CD4-positive, alpha-beta memory T cell (primary cell): Measurements from ENCODE around the gene KRT32. TPM values are rescaled to one million over a fixed set of nuclear protein-coding genes. Genes with fewer than 3 reads are reported as not detected.
A peak's percentile ranks its signal among the peaks of the same experiment; 100 is the strongest.

Source experiments
- CTCF ChIA-PET: fragments of 350-600 bp; sonication (Branson Sonifier 250); formaldehyde crosslinking; loops from one replicate; lab custom pipeline; 2021; ENCODE audit warnings: inconsistent platforms; ENCODE audit not compliant: partially characterized antibody; lab: Charles Lee
- POLR2A ChIA-PET: fragments of 350-600 bp; sonication (Branson Sonifier 250); formaldehyde crosslinking; loops from one replicate; lab custom pipeline; 2021; ENCODE audit not compliant: partially characterized antibody; lab: Charles Lee
- DNase-seq, 5 donors: peaks; one replicate each; pipeline versions ENCODE4 v3.0.0 to v3.0.0-alpha.2; 2020 to 2022; ENCODE audit warnings: mixed read lengths in 1 of 5
- H3K27ac ChIP-seq: one replicate; pipeline ENCODE4 v1.7.0; 2013; ENCODE audit warnings: low read depth, low read length
- H3K27me3 ChIP-seq: 2 replicates; pipeline ENCODE4 v1.7.0; 2013; ENCODE audit warnings: mild to moderate bottlenecking, low read length, moderate library complexity; ENCODE audit not compliant: insufficient read depth
- H3K36me3 ChIP-seq: 2 replicates; pipeline ENCODE4 v1.7.0; 2013; ENCODE audit warnings: mild to moderate bottlenecking, low read length, moderate library complexity; ENCODE audit not compliant: insufficient read depth
- H3K4me1 ChIP-seq: 2 replicates; pipeline ENCODE4 v1.7.0; 2013; ENCODE audit warnings: mild to moderate bottlenecking, low read length, moderate library complexity; ENCODE audit not compliant: insufficient read depth
- H3K4me3 ChIP-seq, 2 donors: one replicate each; pipeline ENCODE4 v1.7.0; 2013; ENCODE audit warnings: low read length in 2 of 2, mild to moderate bottlenecking in 1 of 2
- H3K9me3 ChIP-seq, 2 donors: one replicate each; pipeline ENCODE4 v1.7.0; 2013; ENCODE audit warnings: low read length in 2 of 2, control low read depth in 1 of 2; ENCODE audit not compliant: control insufficient read depth in 1 of 2
- H3K27ac Mint-ChIP-seq, 7 donors: one replicate each; pipeline ENCODE4 v1.8.0; 2020 to 2021; ENCODE audit warnings: mixed read lengths in 7 of 7, mild to moderate bottlenecking in 6 of 7, inconsistent platforms in 3 of 7, moderate library complexity in 3 of 7
- H3K27me3 Mint-ChIP-seq, 2 donors: one replicate each; pipeline ENCODE4 v1.8.0; 2020 to 2021; ENCODE audit warnings: mixed read lengths in 2 of 2
- H3K36me3 Mint-ChIP-seq, 2 donors: one replicate each; pipeline ENCODE4 v1.8.0; 2020 to 2021; ENCODE audit warnings: mixed read lengths in 2 of 2, inconsistent platforms in 1 of 2, mild to moderate bottlenecking in 1 of 2
- H3K4me1 Mint-ChIP-seq, 4 donors: one replicate each; pipeline ENCODE4 v1.8.0; 2020 to 2021; ENCODE audit warnings: mixed read lengths in 4 of 4, mild to moderate bottlenecking in 1 of 4
- H3K4me3 Mint-ChIP-seq, 8 donors: one replicate each; pipeline ENCODE4 v1.8.0; 2020 to 2021; ENCODE audit warnings: mixed read lengths in 8 of 8, mild to moderate bottlenecking in 7 of 8, moderate library complexity in 6 of 8, inconsistent platforms in 3 of 8
- H3K9me3 Mint-ChIP-seq, 8 donors: one replicate each; pipeline ENCODE4 v1.8.0; 2020 to 2021; ENCODE audit warnings: mixed read lengths in 8 of 8, mild to moderate bottlenecking in 5 of 8, inconsistent platforms in 3 of 8, moderate library complexity in 1 of 8
- intact Hi-C: fragments of 100-400 bp; cut with micrococcal nuclease; formaldehyde crosslinking; loops from one replicate; pipeline ENCODE4 v1.15.1; 2023
- polyA plus RNA-seq, 2 donors: library from polyadenylated mRNA; unstranded; fragments of 300-500 nt; fragmentation: Illumina TruSeq; gene quantifications; one replicate each; pipeline ENCODE4 v1.2.3, GENCODE V29; 2021
- total RNA-seq, 2 experiments: library from RNA; stranded (reverse); gene quantifications; one replicate each; pipeline ENCODE4 v1.2.3, GENCODE V29; 2021

The KRT32 gene
- not detected for total RNA-seq
- not detected for polyA plus RNA-seq

DNA sequence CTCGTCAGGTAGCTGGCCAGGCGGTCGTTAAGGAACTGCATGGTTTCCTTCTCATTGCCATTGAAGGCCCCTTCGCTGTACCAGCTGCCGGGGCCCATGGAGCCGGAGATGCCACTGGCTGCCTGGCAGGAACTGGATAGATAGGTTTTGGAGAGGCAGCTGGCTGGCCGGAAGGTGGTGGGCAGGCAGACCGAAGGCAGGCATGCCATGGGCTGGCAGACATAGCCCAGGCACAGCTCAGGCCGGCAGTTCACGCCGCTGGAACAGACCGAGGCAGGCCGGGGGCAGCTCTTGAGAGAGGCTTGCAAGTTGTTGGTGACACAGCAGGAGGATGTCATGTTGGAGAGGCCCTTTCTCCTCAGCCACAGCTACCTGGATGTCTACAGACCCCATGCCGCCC is at the start of gene KRT32:
TSS of gene KRT32 (minus strand) at position 399 of the 400 bp plus-strand sequence. CDS start at position 338, 61 bp downstream.
- Mint-ChIP-seq H3K36me3 (no peaks in the 10 kb centered on the region), H3K4me1 (no peaks in the 10 kb centered on the region), H3K27me3 (no peaks in the 10 kb centered on the region), H3K27ac (no peak within 1 kb of the TSS), H3K4me3 (no peak within 1 kb of the TSS), H3K9me3 (peaks cover 0 to 14% (median 8%) of the 10 kb centered on the region in 8 donors)
- no peak for DNase-seq
- Histone ChIP-seq H3K27me3 (no peaks in the 10 kb centered on the region), H3K9me3 (no peaks in the 10 kb centered on the region), H3K4me3 (no peak within 1 kb of the TSS), H3K4me1 (no peaks in the 10 kb centered on the region), H3K36me3 (no peaks in the 10 kb centered on the region), H3K27ac (no peak within 1 kb of the TSS)
- ChIA-PET POLR2A (no interaction called here), CTCF (interaction anchor here (1.5 kb wide), 1 partner anchor 11 kb away, joined by 4 read pairs; no protein-coding TSS in a partner anchor)
- intact Hi-C loops = no loop called here

DNA sequence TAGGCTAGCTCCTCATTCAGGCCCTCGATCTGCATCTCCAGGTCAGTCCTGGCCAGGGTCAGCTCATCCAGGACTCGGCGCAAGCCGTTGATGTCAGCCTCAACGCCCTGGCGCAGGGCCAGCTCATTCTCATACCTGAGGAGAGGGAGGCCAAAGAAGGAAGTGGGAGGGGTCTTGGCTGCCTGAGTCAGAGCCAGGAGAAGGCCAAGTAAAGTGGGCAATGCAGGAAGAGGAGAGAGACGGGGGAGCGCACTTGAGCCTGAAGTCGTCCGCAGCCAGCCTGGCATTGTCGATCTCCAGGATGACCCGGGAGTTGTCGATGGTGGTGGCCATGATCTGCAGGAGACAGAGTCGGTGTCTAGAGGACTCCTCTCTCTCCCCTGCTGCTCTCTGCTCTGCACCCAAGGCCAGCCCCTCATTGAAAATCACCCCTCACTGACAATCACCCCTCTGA is 49.7 kb upstream of the KRT32 start:
- Mint-ChIP-seq H3K36me3 (no peaks in the 10 kb centered on the region), H3K27me3 (peaks cover 2 to 4% of the 10 kb centered on the region in 2 donors), H3K4me1 (no peaks in the 10 kb centered on the region), H3K4me3 (no peak overlapping the region), H3K27ac (no peak overlapping the region), H3K9me3 (peaks cover 0 to 1% (median 0%) of the 10 kb centered on the region in 8 donors)
- Histone ChIP-seq H3K4me1 (no peaks in the 10 kb centered on the region), H3K4me3 (no peak overlapping the region), H3K9me3 (no peaks in the 10 kb centered on the region), H3K36me3 (no peaks in the 10 kb centered on the region), H3K27ac (no peak overlapping the region), H3K27me3 (no peaks in the 10 kb centered on the region)
- DNase-seq = no peak
- CTCF ChIA-PET = interaction anchor here (1.5 kb wide), 1 partner anchor 32 kb away, joined by 3 read pairs; no protein-coding TSS in a partner anchor
- POLR2A ChIA-PET = no interaction called here
- intact Hi-C loops = no loop called here

DNA sequence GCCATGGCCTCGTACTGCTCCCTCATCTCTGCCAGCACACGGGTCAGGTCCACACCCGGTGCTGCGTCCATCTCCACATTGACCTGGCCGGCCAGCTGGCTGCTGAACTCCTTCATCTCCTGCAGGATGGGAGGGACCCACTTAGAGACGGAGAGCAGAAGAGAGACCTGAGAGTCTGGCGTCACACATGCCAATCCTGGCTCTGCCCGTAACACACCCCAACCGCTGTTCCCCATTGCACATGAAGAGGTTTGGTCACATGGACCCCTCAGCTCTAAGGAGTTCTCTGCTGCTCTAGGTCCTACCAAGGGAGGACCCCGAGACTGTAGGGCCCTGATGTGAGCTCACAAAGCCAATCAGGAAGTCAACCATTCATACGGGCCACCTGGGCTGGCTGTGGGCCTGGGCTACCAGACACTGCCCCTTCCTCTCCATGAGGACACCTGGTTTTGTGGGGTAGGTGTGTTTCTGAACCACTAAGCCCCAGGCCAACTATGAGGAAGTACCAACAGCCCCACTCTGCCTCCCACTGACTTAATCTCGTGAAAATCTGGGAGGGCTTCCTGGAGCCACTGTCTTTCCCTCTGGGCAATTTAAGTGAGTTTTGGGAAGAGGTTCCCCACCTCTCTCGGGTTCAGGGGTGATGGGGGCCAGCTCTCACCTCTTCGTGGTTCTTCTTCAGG is 49.1 kb upstream of the KRT32 start:
- H3K4me3 ChIP-seq = no peak overlapping the region
- Mint-ChIP-seq H3K4me1 (no peaks in the 10 kb centered on the region), H3K27ac (no peak overlapping the region), H3K27me3 (peaks cover 2 to 4% of the 10 kb centered on the region in 2 donors), H3K36me3 (no peaks in the 10 kb centered on the region), H3K9me3 (peaks cover 0 to 1% (median 0%) of the 10 kb centered on the region in 8 donors), H3K4me3 (no peak overlapping the region)
- H3K27ac ChIP-seq = no peak overlapping the region
- H3K36me3 ChIP-seq = no peaks in the 10 kb centered on the region
- DNase-seq = no peak
- no peaks in the 10 kb centered on the region for H3K4me1 ChIP-seq
- no peaks in the 10 kb centered on the region for H3K9me3 ChIP-seq
- POLR2A ChIA-PET = no interaction called here
- no peaks in the 10 kb centered on the region for H3K27me3 ChIP-seq
- CTCF ChIA-PET = interaction anchor here (1.5 kb wide), 1 partner anchor 33 kb away, joined by 3 read pairs; no protein-coding TSS in a partner anchor
- intact Hi-C loops = no loop called here

DNA sequence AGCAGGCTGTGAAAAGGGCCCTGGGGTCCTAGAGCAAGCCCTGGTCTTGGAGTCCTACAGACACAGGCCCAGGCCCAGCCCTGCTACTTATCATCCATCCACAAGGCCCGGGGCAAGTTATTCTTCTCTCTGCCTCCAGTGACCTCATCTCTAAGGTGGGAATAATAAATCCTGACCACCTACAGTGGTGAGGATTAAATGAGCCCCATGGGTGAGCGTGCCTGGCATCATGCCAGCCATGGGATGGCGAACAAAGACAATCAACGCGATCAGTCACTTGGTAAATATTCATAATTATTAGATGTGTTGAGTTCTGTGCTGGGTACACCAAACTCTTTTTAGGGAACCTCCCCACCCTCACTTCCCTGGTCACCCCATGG is 46.0 kb upstream of the KRT32 start:
- H3K27ac ChIP-seq = no peak overlapping the region
- H3K4me1 Mint-ChIP-seq = no peaks in the 10 kb centered on the region
- intact Hi-C loops = no loop called here

DNA sequence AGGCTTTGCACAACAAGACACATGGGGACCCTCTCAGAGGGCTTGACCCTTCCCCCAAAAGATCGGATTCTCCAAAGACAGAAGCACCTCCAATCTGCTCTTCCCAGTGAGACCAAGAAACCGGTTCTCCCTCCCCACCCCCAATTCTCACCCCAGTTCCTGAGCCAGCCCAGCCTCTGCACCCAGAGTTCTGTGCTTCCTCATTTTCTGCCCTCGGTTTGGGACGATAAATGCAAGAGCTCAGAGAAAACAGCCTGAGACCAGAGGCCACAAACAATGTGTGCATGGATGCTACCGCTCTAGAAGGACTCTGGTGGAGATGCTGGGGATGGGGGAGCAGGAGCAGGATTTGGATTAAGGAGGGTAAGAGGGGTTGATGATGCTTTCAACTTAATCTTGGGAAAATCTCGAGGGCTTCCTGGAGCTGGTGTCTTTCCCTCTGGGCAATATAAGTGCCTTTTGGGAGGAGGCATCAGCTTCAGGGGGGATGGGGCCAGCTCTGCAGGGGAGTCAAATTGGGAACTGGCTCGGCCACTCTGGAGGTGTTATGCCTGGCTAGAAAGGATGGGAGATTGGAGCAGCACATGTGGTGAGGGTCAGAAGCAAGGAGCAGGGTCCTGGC is 45.5 kb upstream of the KRT32 start:
- no peak for DNase-seq
- H3K36me3 ChIP-seq = no peaks in the 10 kb centered on the region
- H3K4me1 ChIP-seq = no peaks in the 10 kb centered on the region
- no peak overlapping the region for H3K27ac ChIP-seq
- Mint-ChIP-seq H3K4me3 (no peak overlapping the region), H3K4me1 (no peaks in the 10 kb centered on the region), H3K36me3 (no peaks in the 10 kb centered on the region), H3K27me3 (peaks cover 0 to 2% of the 10 kb centered on the region in 2 donors), H3K27ac (peak overlapping the region in 1 of 7 donors; percentile 68), H3K9me3 (peaks cover 0 to 1% (median 0%) of the 10 kb centered on the region in 8 donors)
- no peaks in the 10 kb centered on the region for H3K27me3 ChIP-seq
- POLR2A ChIA-PET = no interaction called here
- H3K4me3 ChIP-seq = no peak overlapping the region
- intact Hi-C loops = no loop called here
- no peaks in the 10 kb centered on the region for H3K9me3 ChIP-seq
- CTCF ChIA-PET = no interaction called here

More for the DNA sequence above, 46.0 kb upstream of the KRT32 start:
- H3K27me3 ChIP-seq = no peaks in the 10 kb centered on the region
- no peak overlapping the region for H3K4me3 ChIP-seq
- ChIA-PET CTCF (no interaction called here), POLR2A (no interaction called here)
- H3K27me3 Mint-ChIP-seq = peaks cover 0 to 2% of the 10 kb centered on the region in 2 donors
- H3K9me3 Mint-ChIP-seq = peaks cover 0 to 1% (median 0%) of the 10 kb centered on the region in 8 donors
- no peaks in the 10 kb centered on the region for H3K4me1 ChIP-seq
- no peaks in the 10 kb centered on the region for H3K36me3 Mint-ChIP-seq
- H3K36me3 ChIP-seq = no peaks in the 10 kb centered on the region
- no peak for DNase-seq
- peak overlapping the region in 1 of 7 donors; percentile 23 for H3K27ac Mint-ChIP-seq
- no peak overlapping the region for H3K4me3 Mint-ChIP-seq
- H3K9me3 ChIP-seq = no peaks in the 10 kb centered on the region

DNA sequence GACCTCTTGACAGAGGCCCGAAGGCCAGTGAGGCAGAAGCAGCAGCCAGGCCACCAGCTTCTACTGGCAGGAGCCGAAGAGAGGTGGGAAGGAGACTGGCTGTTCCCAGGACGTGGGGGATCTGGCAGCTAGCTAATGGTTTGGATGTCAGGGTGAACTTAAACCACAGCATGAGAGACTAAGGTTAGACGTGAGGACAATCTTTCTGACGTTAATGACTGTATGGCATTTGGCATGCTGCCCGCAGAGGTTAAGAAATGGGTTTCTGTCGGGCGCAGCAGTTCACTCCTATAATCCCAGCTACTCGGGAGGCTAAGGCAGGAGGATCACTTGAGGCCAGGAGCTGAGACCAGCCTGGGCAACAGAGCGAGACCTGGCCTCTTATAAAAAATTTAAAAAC is 44.5 kb upstream of the KRT32 start:
- H3K27ac Mint-ChIP-seq = no peak overlapping the region
- no peaks in the 10 kb centered on the region for H3K9me3 ChIP-seq
- ChIA-PET POLR2A (no interaction called here), CTCF (interaction anchor here (0.9 kb wide), 1 partner anchor 14 kb away, joined by 3 read pairs; no protein-coding TSS in a partner anchor)
- intact Hi-C loops = no loop called here
- no peaks in the 10 kb centered on the region for H3K4me1 ChIP-seq
- no peak overlapping the region for H3K4me3 Mint-ChIP-seq
- H3K36me3 ChIP-seq = no peaks in the 10 kb centered on the region
- no peaks in the 10 kb centered on the region for H3K27me3 ChIP-seq
- no peaks in the 10 kb centered on the region for H3K36me3 Mint-ChIP-seq
- H3K4me3 ChIP-seq = no peak overlapping the region
- H3K9me3 Mint-ChIP-seq = peaks cover 0 to 1% (median 0%) of the 10 kb centered on the region in 8 donors
- DNase-seq = no peak
- H3K27ac ChIP-seq = no peak overlapping the region
- H3K27me3 Mint-ChIP-seq = peaks cover 0 to 2% of the 10 kb centered on the region in 2 donors
- no peaks in the 10 kb centered on the region for H3K4me1 Mint-ChIP-seq

DNA sequence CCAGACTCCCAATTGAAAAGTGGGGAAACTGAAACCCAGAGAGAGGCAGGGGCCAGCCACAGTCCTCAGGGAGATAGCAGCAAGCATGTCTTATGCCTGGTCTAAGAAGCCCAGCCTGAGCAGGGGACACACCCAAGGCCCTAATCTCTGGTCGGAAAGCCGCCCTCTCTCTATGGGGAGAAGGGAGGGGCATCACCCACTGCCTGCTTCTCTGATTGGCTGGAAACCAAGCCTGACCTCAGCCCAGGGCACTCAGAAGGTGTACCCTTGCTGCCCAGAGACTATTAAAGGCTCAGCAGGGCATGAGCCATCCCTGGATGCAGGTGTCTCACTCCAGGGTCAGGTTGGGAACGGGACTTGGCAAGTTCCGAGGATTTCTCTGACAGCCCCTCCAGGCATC is 43.9 kb upstream of the KRT32 start:
- CTCF ChIA-PET = no interaction called here
- intact Hi-C loops = no loop called here
- no peaks in the 10 kb centered on the region for H3K36me3 Mint-ChIP-seq

More for the DNA sequence above, 43.9 kb upstream of the KRT32 start:
- no peaks in the 10 kb centered on the region for H3K9me3 Mint-ChIP-seq
- Histone ChIP-seq H3K9me3 (no peaks in the 10 kb centered on the region), H3K4me1 (no peaks in the 10 kb centered on the region), H3K27ac (no peak overlapping the region), H3K27me3 (no peaks in the 10 kb centered on the region), H3K36me3 (no peaks in the 10 kb centered on the region), H3K4me3 (no peak overlapping the region)
- H3K4me1 Mint-ChIP-seq = no peaks in the 10 kb centered on the region
- no peak for DNase-seq
- peaks cover 0 to 2% of the 10 kb centered on the region in 2 donors for H3K27me3 Mint-ChIP-seq
- POLR2A ChIA-PET = no interaction called here
- no peak overlapping the region for H3K27ac Mint-ChIP-seq
- H3K4me3 Mint-ChIP-seq = no peak overlapping the region
